GM18498 (cell line): ENCODE measurements around the gene TRAPPC4.
"Not testable (repeated sequence)": the region's sequence is repeated elsewhere in the genome, so short reads cannot be mapped to it uniquely, and the experiment has no call there.

Source experiments
- ATAC-seq: cut with Tn5 transposase; IDR thresholded peaks from one replicate; pipeline ENCODE4 v1.9.1; 2021; ENCODE audit warnings: mild to moderate bottlenecking, moderate library complexity; ENCODE audit not compliant: unreplicated experiment

TRAPPC4 gene

GRCh38 chr11:119012629-119013170, 5.9 kb upstream of the TRAPPC4 start:
- ATAC-seq, result no peak

- no peak for ATAC-seq
Measured at GRCh38 chr11:119014209-119014924, 4.2 kb upstream of the TRAPPC4 start.

GRCh38 chr11:119015054-119015611, 3.4 kb upstream of the TRAPPC4 start:
- ATAC-seq, result no peak

GRCh38 chr11:119016216-119017009, 2.2 kb upstream of the TRAPPC4 start:
- ATAC-seq, result no peak

GRCh38 chr11:119017377-119017776, 1.2 kb upstream of the TRAPPC4 start:
- not testable (repeated sequence) for ATAC-seq

GRCh38 chr11:119019996-119020395, 1.4 kb downstream of the TRAPPC4 start:
- no peak for ATAC-seq

- no peak for ATAC-seq
Measured at GRCh38 chr11:119021631-119022030, 3.1 kb downstream of the TRAPPC4 start.

GRCh38 chr11:119023741-119024140, 5.2 kb downstream of the TRAPPC4 start:
- ATAC-seq, result no peak

GRCh38 chr11:119024430-119025098, 6.0 kb downstream of the TRAPPC4 start:
- no peak for ATAC-seq

GRCh38 chr11:119025099-119025473, 6.5 kb downstream of the TRAPPC4 start:
- ATAC-seq, result no peak

GRCh38 chr11:119025541-119025940, 7.0 kb downstream of the TRAPPC4 start:
- no peak for ATAC-seq

- ATAC-seq, result no peak
Measured at GRCh38 chr11:119025978-119026766, 7.6 kb downstream of the TRAPPC4 start.

- ATAC-seq, result no peak
Measured at GRCh38 chr11:119026970-119027369, 8.4 kb downstream of the TRAPPC4 start.

- ATAC-seq, result no peak
Measured at GRCh38 chr11:119027561-119028345, 9.2 kb downstream of the TRAPPC4 start.

- ATAC-seq, result no peak
Measured at GRCh38 chr11:119028346-119029068, 9.9 kb downstream of the TRAPPC4 start.

- no peak for ATAC-seq
Measured at GRCh38 chr11:119029069-119029339, 10.4 kb downstream of the TRAPPC4 start.

GRCh38 chr11:119029340-119030028, 10.9 kb downstream of the TRAPPC4 start:
- peak; percentile 9 for ATAC-seq

GRCh38 chr11:119030029-119030328, 11.4 kb downstream of the TRAPPC4 start:
- ATAC-seq, result peak; percentile 15
